AG04450 (cell line): Measurements from ENCODE around the gene NOL9. TPM values are rescaled to one million over a fixed set of nuclear protein-coding genes. Genes with fewer than 3 reads are reported as not detected.

ENCODE experiments used
- CTCF ChIA-PET: fragments of 300-600, 350-600 bp; formaldehyde crosslinking; extraction: SDS; loops from one replicate; lab custom pipeline; 2022; ENCODE audit warnings: antibody characterized with exemption, inconsistent platforms; lab: Charles Lee
- POLR2A ChIA-PET: fragments of 350-600 bp; formaldehyde crosslinking; extraction: SDS; loops from one replicate; lab custom pipeline; 2021; ENCODE audit warnings: antibody characterized with exemption, inconsistent platforms; lab: Yijun Ruan, JAX
- DNase-seq: peaks from one replicate; pipeline ENCODE4 v3.0.0-alpha.2; 2011; ENCODE audit warnings: low read depth, low spot score
- H3K27ac ChIP-seq: one replicate; pipeline ENCODE4 v1.5.1; 2012; ENCODE audit warnings: low read depth, low read length, control low read depth
- H3K27me3 ChIP-seq: one replicate; pipeline ENCODE4 v1.6.0; 2012; ENCODE audit warnings: low read length; ENCODE audit not compliant: control insufficient read depth, insufficient read depth
- H3K4me3 ChIP-seq: 2 replicates; pipeline ENCODE4 v1.5.1; 2011; ENCODE audit warnings: mild to moderate bottlenecking, low read depth, low read length, control low read depth
- H3K9me3 ChIP-seq: 2 replicates; pipeline ENCODE4 v1.5.1; 2012; ENCODE audit warnings: low read length; ENCODE audit not compliant: control insufficient read depth, insufficient read depth
- CTCF ChIP-seq: IDR thresholded peaks from 2 replicates; pipeline ENCODE4 v1.5.1; 2011; ENCODE audit warnings: low read depth, low read length, control low read depth, inconsistent platforms
- polyA plus RNA-seq: library from polyadenylated mRNA; depleted of rRNA; stranded (reverse); fragments of >200 nt; gene quantifications from 2 replicates; pipeline ENCODE4 v1.2.3, GENCODE V29; 2011

NOL9 gene
- polyA plus RNA-seq, 1 experiment, result 23.6 TPM

- ChIA-PET CTCF (interaction anchor here (0.6 to 1.3 kb wide), 4 partner anchors 12 to 270 kb away, joined by 3 to 4 read pairs (median 3); no protein-coding TSS in a partner anchor), POLR2A (no interaction called here)
- no peaks in the 10 kb centered on the region; the same call in 1 of the 2 replicates for H3K9me3 ChIP-seq
- no peak for DNase-seq
- TF ChIP-seq CTCF, result no peak
- no peaks in the 10 kb centered on the region for H3K27me3 ChIP-seq
- no peak overlapping the region for H3K4me3 ChIP-seq
- H3K27ac ChIP-seq, result no peak overlapping the region
Measured at GRCh38 chr1:6474815-6475282, 79.5 kb downstream of the NOL9 start.

- CTCF ChIA-PET, result interaction anchor here (0.6 to 1.3 kb wide), 4 partner anchors 12 to 270 kb away, joined by 3 to 4 read pairs (median 3); no protein-coding TSS in a partner anchor
- H3K27ac ChIP-seq, result no peak overlapping the region
- DNase-seq, result no peak
- TF ChIP-seq CTCF, result no peak
- H3K9me3 ChIP-seq, result no peaks in the 10 kb centered on the region; the same call in 1 of the 2 replicates
- POLR2A ChIA-PET, result no interaction called here
- H3K27me3 ChIP-seq, result no peaks in the 10 kb centered on the region
- H3K4me3 ChIP-seq, result no peak overlapping the region
Measured at GRCh38 chr1:6473974-6474814, 80.1 kb downstream of the NOL9 start.

- no peak for DNase-seq
- ChIA-PET CTCF (interaction anchor here (0.8 to 1.5 kb wide), 3 partner anchors 8 to 174 kb away, joined by 3 to 7 read pairs (median 3); no protein-coding TSS in a partner anchor), POLR2A (no interaction called here)
- H3K27me3 ChIP-seq, result no peaks in the 10 kb centered on the region
- no peak for TF ChIP-seq CTCF
- no peak overlapping the region for H3K27ac ChIP-seq
- H3K4me3 ChIP-seq, result no peak overlapping the region
- no peaks in the 10 kb centered on the region; the same call in 1 of the 2 replicates for H3K9me3 ChIP-seq
Measured at GRCh38 chr1:6473156-6473555, 81.2 kb downstream of the NOL9 start.

GRCh38 chr1:6472391-6472790, 81.9 kb downstream of the NOL9 start:
- no peak for DNase-seq
- no peaks in the 10 kb centered on the region; the same call in 1 of the 2 replicates for H3K9me3 ChIP-seq
- no peak overlapping the region for H3K4me3 ChIP-seq
- ChIA-PET CTCF (interaction anchor here (1.5 kb wide), 1 partner anchor 9 kb away, joined by 7 read pairs; no protein-coding TSS in a partner anchor), POLR2A (no interaction called here)
- H3K27me3 ChIP-seq, result no peaks in the 10 kb centered on the region
- TF ChIP-seq CTCF, result peak; percentile 24
- H3K27ac ChIP-seq, result no peak overlapping the region

- CTCF ChIA-PET, result interaction anchor here (1.5 kb wide), 1 partner anchor 9 kb away, joined by 7 read pairs; no protein-coding TSS in a partner anchor
- no peak overlapping the region for H3K27ac ChIP-seq
- H3K27me3 ChIP-seq, result no peaks in the 10 kb centered on the region
- H3K4me3 ChIP-seq, result no peak overlapping the region
- no peaks in the 10 kb centered on the region; the same call in 1 of the 2 replicates for H3K9me3 ChIP-seq
- POLR2A ChIA-PET, result no interaction called here
- TF ChIP-seq CTCF, result no peak
- DNase-seq, result no peak
Measured at GRCh38 chr1:6471970-6472368, 82.3 kb downstream of the NOL9 start.
